Measurements from ENCODE around the gene ACTN1.

Gene ACTN1

GRCh38 chr14:69003626-69004025 lies 24.5 kb upstream of the ACTN1 start:
- H3K4me3 ChIP-seq (ENCODE audit: low read depth, low read length), result no peak overlapping the region
- TF ChIP-seq CTCF (IDR thresholded peaks at IDR 0.05; ENCODE audit: low read depth, low read length, missing control alignments), result no peak
- no peak for DNase-seq (ENCODE audit: low read depth)

GRCh38 chr14:69002069-69002468 lies 23.0 kb upstream of the ACTN1 start:
- no peak overlapping the region for H3K4me3 ChIP-seq (ENCODE audit: low read depth, low read length)
- TF ChIP-seq CTCF (IDR thresholded peaks at IDR 0.05; ENCODE audit: low read depth, low read length, missing control alignments), result no peak
- no peak for DNase-seq (ENCODE audit: low read depth)

- DNase-seq (ENCODE audit: low read depth), result no peak
- no peak for TF ChIP-seq CTCF (IDR thresholded peaks at IDR 0.05; ENCODE audit: low read depth, low read length, missing control alignments)
- H3K4me3 ChIP-seq (ENCODE audit: low read depth, low read length), result no peak overlapping the region
Measured at GRCh38 chr14:69001375-69001774, 22.3 kb upstream of the ACTN1 start.

GRCh38 chr14:68998062-68998461 lies 19.0 kb upstream of the ACTN1 start:
- no peak overlapping the region for H3K4me3 ChIP-seq (ENCODE audit: low read depth, low read length)
- DNase-seq (ENCODE audit: low read depth), result no peak
- TF ChIP-seq CTCF (IDR thresholded peaks at IDR 0.05; ENCODE audit: low read depth, low read length, missing control alignments), result no peak

- no peak for DNase-seq (ENCODE audit: low read depth)
- no peak for TF ChIP-seq CTCF (IDR thresholded peaks at IDR 0.05; ENCODE audit: low read depth, low read length, missing control alignments)
- no peak overlapping the region for H3K4me3 ChIP-seq (ENCODE audit: low read depth, low read length)
Measured at GRCh38 chr14:68995731-68996130, 16.6 kb upstream of the ACTN1 start.

GRCh38 chr14:68994056-68994455 lies 15.0 kb upstream of the ACTN1 start:
- no peak overlapping the region for H3K4me3 ChIP-seq (ENCODE audit: low read depth, low read length)
- DNase-seq (ENCODE audit: low read depth), result no peak
- no peak for TF ChIP-seq CTCF (IDR thresholded peaks at IDR 0.05; ENCODE audit: low read depth, low read length, missing control alignments)

GRCh38 chr14:68987653-68988036 lies 8.5 kb upstream of the ACTN1 start:
- no peak for DNase-seq (ENCODE audit: low read depth)
- no peak overlapping the region for H3K4me3 ChIP-seq (ENCODE audit: low read depth, low read length)
- TF ChIP-seq CTCF (IDR thresholded peaks at IDR 0.05; ENCODE audit: low read depth, low read length, missing control alignments), result no peak

Data from GM12864 (cell line).